AML-193 (cell line): Measurements from ENCODE around the gene CPTP.

Experiments
- DNase-seq, 2 experiments: peaks; one replicate each; lab custom pipeline; 2025; lab: John Stamatoyannopoulos, UW

CPTP gene

GRCh38 chr1:1319646-1319941 lies 5.0 kb upstream of the CPTP start:
- no peak for DNase-seq

- no peak for DNase-seq
These were observed 3.7 kb upstream of the CPTP start for GRCh38 chr1:1320666-1321448.

- DNase-seq, result no peak
These were observed 3.1 kb upstream of the CPTP start for GRCh38 chr1:1321477-1321876.

GRCh38 chr1:1322418-1322817 lies 2.2 kb upstream of the CPTP start:
- no peak for DNase-seq

- DNase-seq, result no peak
These were observed 1.6 kb upstream of the CPTP start for GRCh38 chr1:1322952-1323351.

- no peak for DNase-seq
These were observed 498 bp upstream of the CPTP start for GRCh38 chr1:1324084-1324523.

GRCh38 chr1:1325288-1326074 lies 879 bp downstream of the CPTP start:
- DNase-seq, result no peak

GRCh38 chr1:1326075-1326605 lies 1.5 kb downstream of the CPTP start:
- DNase-seq, result no peak

GRCh38 chr1:1327291-1327690 lies 2.7 kb downstream of the CPTP start:
- no peak for DNase-seq

- DNase-seq, result no peak
These were observed 3.7 kb downstream of the CPTP start for GRCh38 chr1:1328254-1328653.

- no peak for DNase-seq
These were observed 5.0 kb downstream of the CPTP start for GRCh38 chr1:1329304-1330210.

- DNase-seq, result no peak
These were observed 5.9 kb downstream of the CPTP start for GRCh38 chr1:1330366-1331067.

- no peak for DNase-seq
These were observed 6.7 kb downstream of the CPTP start, which contains the start of gene TAS1R3 for GRCh38 chr1:1331068-1331965. Gene TAS1R3 (plus strand): TSS chr1:1331280. CDS start chr1:1331346, 66 bp downstream.

- no peak for DNase-seq
These were observed 7.6 kb downstream of the CPTP start for GRCh38 chr1:1332031-1332755.

- DNase-seq, result no peak
These were observed 8.3 kb downstream of the CPTP start for GRCh38 chr1:1332774-1333480.

GRCh38 chr1:1333551-1334241 lies 9.1 kb downstream of the CPTP start:
- no peak for DNase-seq

GRCh38 chr1:1334835-1335234 lies 10.2 kb downstream of the CPTP start:
- DNase-seq, result no peak

GRCh38 chr1:1335283-1335682 lies 10.7 kb downstream of the CPTP start:
- no peak for DNase-seq
